Measurements from ENCODE around the gene PARP4. TPM values are rescaled to one million over a fixed set of nuclear protein-coding genes. Genes with fewer than 3 reads are reported as not detected.

PARP4 gene
- total and polyA plus RNA-seq, 2 of the 4 experiments (the other 2 are of a cell fraction), result 31.7 to 50.2 TPM

- BruUV-seq (replicated peaks), result no TSS peak
- Histone ChIP-seq H4K20me1 (ENCODE audit: insufficient read depth, low read length) (peaks cover 15% of the 10 kb centered on the region), H3K4me3 (ENCODE audit: insufficient read depth, low read depth, low read length) (peak overlapping the region; percentile 91), H2BK5ac (ENCODE audit: low read depth, low read length, poor library complexity, severe bottlenecking) (peak overlapping the region; percentile 69), H3K27me3 (ENCODE audit: control insufficient read depth, insufficient read depth, low read length) (no peaks in the 10 kb centered on the region), H3K9me1 (ENCODE audit: insufficient read depth, low read length) (peaks cover 7% of the 10 kb centered on the region; the same call in 1 of the 2 replicates), H3K36me3 (ENCODE audit: control insufficient read depth, insufficient read depth, low read length) (no peaks in the 10 kb centered on the region), H2AK9ac (replicated peaks; ENCODE audit: low read depth, low read length, poor library complexity) (no peak overlapping the region), H3K27ac (ENCODE audit: insufficient read depth, low read length) (peak overlapping the region; percentile 74), H3K56ac (ENCODE audit: extremely low read depth, insufficient read depth, low read length) (peak overlapping the region; percentile 73), H3K79me1 (ENCODE audit: low read depth in 1 of 2, low read length in 2 of 2) (peaks cover 8 to 21% of the 10 kb centered on the region in 2 experiments), H2BK120ac (ENCODE audit: low read depth, low read length) (peak overlapping the region; percentile 74; the same call in 1 of the 2 replicates), H4K8ac (ENCODE audit: low read depth in 2 of 2, low read length in 2 of 2) (peak overlapping the region; percentile 6 to 88), H2BK20ac (ENCODE audit: low read depth, low read length) (no peak overlapping the region), H3K9ac (ENCODE audit: low read depth, low read length) (peak overlapping the region; percentile 83), H4K91ac (ENCODE audit: insufficient read depth, low read depth, low read length) (0 out of 2 replicates have a peak overlapping the region, but pooled peaks have one; percentile 20), H2AK5ac (ENCODE audit: low read depth, low read length) (no peak overlapping the region), H2BK15ac (ENCODE audit: low read depth, low read length) (no peak overlapping the region), H3K4me2 (ENCODE audit: low read depth, low read length) (peak overlapping the region; percentile 75), H3K4me1 (ENCODE audit: control insufficient read depth, insufficient read depth, low read length) (peaks cover 5% of the 10 kb centered on the region), H2AFZ (replicated peaks; ENCODE audit: low read length, poor library complexity) (peak overlapping the region; percentile 94), H3K18ac (ENCODE audit: low read depth, low read length) (peak overlapping the region; percentile 36; the same call in 1 of the 2 replicates), H3K23ac (ENCODE audit: low read depth, low read length) (peak overlapping the region; percentile 76; the same call in 1 of the 2 replicates), H3K4ac (ENCODE audit: low read depth, low read length) (peak overlapping the region; percentile 49), H3K9me3 (ENCODE audit: control insufficient read depth, insufficient read depth, low read length) (no peaks in the 10 kb centered on the region), H3K14ac (replicated peaks; ENCODE audit: low read depth, low read length) (peak overlapping the region; percentile 63; the same call in 1 of the 2 replicates), H4K5ac (ENCODE audit: low read depth, low read length) (peak overlapping the region; percentile 65; the same call in 1 of the 2 replicates)
- TF ChIP-seq NFE2L2 (IDR thresholded peaks at IDR 0.05; ENCODE audit: low read depth, low read length), result no peak
- TF ChIP-seq CTCF (conservative IDR thresholded peaks at IDR 0.05; ENCODE audit: low read depth, low read length), result no peak
- no peak for TF ChIP-seq ELK1 (IDR thresholded peaks at IDR 0.05; ENCODE audit: borderline replicate concordance, low read depth, low read length)
- TF ChIP-seq FOS (IDR thresholded peaks at IDR 0.05; ENCODE audit: low read depth, low read length), result no peak
- no peak for TF ChIP-seq RCOR1 (IDR thresholded peaks at IDR 0.05; ENCODE audit: insufficient replicate concordance, low read length)
- TF ChIP-seq POLR2A (IDR thresholded peaks at IDR 0.05; ENCODE audit: low read depth, low read length), result no peak
- TF ChIP-seq MXI1 (IDR thresholded peaks at IDR 0.05; ENCODE audit: borderline replicate concordance, low read depth, low read length), result no peak
- no peak for TF ChIP-seq BHLHE40 (IDR thresholded peaks at IDR 0.05; ENCODE audit: low read depth, low read length)
- no peak for TF ChIP-seq RAD21 (IDR thresholded peaks at IDR 0.05; ENCODE audit: low read length)
- no peak for TF ChIP-seq SMC3 (IDR thresholded peaks at IDR 0.05; ENCODE audit: low read depth, low read length)
- TF ChIP-seq CHD1 (IDR thresholded peaks at IDR 0.05; ENCODE audit: low read depth, low read length), result no peak
- no peak for TF ChIP-seq MAZ (IDR thresholded peaks at IDR 0.05; ENCODE audit: borderline replicate concordance, low read depth, low read length)
- no peak for TF ChIP-seq CEBPB (IDR thresholded peaks at IDR 0.05; ENCODE audit: low read depth, low read length)
- TF ChIP-seq MAFK (IDR thresholded peaks at IDR 0.05; ENCODE audit: low read depth, low read length), result no peak
- 0% methylated on average over 4 of the region's 10 CpGs; no CpG with 5 or more reads in 1 of the 2 experiments for WGBS, 2 experiments (ENCODE audit: extremely low coverage in 2 of 2, insufficient read length in 1 of 2)
- CTCF ChIA-PET, result no interaction called here
- peak; percentile 18 for ATAC-seq (ENCODE audit: low read depth)
- DNase-seq, result no peak
- in situ Hi-C loops (cut with MboI; ENCODE audit: low sequenced_read_pairs) (no loop called here), dilution Hi-C loops (cut with HindIII; ENCODE audit: low sequenced_read_pairs, unreplicated experiment) (no loop called here), intact Hi-C loops (cut with micrococcal nuclease) (no loop called here)
- POLR2A ChIA-PET (ENCODE audit: unreplicated experiment), result no interaction called here
Measured at GRCh38 chr13:24512908-24513213, 283 bp upstream of the PARP4 start.

Data from IMR-90 (cell line).